ENCODE results near the gene TSPAN18.

TSPAN18 gene, protein sequence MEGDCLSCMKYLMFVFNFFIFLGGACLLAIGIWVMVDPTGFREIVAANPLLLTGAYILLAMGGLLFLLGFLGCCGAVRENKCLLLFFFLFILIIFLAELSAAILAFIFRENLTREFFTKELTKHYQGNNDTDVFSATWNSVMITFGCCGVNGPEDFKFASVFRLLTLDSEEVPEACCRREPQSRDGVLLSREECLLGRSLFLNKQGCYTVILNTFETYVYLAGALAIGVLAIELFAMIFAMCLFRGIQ

DNA sequence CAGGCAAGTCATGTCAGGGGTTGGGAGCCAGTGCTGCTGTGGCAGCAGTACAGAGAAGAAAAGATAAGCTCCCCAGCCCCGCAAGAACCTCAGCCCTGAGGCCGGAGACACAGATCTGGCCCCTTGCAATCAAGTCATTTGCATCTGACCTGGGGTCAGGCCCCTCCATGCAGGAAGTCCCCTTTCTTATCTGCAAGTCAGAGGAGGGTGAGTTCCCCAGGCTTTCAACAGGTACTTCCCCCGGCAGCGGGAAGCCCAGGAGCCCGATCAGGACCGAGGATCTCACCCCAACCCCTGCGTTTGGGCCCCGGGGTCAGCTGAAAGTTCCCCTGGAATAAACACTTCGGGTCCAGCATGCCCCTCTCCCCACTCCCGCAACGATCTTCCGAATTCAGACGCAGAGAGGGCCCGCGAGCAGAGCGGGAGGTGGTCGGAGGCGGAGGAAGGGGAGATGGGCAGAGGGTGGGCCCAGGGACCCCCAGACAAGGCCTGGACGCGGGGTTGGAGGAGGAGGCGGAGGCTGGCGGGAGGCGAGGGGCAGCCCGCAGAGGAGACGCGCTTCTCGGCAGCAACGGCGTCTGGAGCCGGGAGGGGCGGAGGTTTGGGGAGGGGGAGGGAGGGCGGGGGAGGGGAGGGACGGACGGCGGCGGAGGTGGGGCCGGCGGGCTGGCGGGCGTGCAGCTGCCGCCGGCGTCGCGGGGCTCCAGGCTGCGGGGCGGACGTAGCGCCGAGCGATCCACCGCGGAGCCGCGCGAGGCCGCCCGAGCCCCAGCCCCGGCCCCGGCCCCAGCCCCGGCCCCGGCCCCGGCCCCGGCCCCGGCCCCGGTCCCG, at the start of gene TSPAN18:
TSS of gene TSPAN18 (plus strand) at position 680 of the 831 bp plus-strand sequence. CDS start 179,455 bp downstream, outside the sequence.
- no peak for DNase-seq (ENCODE audit: low spot score)

DNA sequence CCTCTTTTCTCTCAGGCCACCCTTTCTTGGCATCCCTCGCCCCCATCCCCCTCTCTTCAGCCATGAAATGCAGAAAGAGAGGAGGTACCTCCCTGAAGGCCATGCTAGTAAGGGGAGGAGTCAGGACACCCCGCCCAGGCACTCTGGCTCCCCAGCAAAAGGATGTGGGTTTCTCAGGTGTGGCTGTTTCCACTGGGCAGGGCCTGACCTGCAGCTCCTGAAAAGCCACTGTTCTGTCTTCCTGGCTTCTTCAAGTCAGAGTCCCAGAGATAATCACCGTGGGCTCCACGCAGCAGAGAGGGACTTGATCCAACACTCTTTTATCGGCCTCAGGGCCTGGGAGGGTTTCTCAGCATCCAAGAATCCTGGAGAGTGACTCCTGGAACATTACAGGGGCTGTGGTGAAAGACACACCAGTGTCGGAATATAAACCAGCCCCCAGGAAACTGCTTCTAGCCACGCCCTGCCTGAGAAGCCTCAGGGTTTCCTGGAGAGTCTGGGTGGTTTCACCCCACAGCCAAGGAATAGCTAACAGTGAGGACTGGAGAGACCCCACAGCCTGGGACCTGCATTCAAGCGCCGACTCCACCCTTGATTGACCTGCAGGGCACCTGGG, 45.7 kb upstream of the TSPAN18 start:
- DNase-seq (ENCODE audit: low spot score) = no peak

DNA sequence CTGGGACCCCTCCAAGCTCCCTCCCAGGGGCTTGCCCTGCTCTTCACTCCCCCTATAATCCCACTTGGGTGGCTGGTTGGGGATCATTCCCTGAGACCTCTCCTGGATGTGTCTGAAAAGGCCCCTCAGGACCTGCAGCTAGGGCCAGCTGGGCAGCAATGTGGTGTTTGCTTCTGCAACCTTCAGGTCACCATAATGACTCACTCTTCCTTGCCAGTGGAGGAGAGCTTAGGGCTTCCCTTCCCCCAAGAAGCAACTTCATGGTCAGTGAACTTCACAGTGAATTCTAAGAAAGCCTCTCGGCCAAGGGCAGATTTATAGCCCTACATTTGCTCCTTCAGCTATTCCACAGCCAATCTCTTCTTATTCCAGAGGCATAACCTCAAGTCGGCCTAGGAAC, 45.1 kb upstream of the TSPAN18 start:
- no peak for DNase-seq (ENCODE audit: low spot score)

DNA sequence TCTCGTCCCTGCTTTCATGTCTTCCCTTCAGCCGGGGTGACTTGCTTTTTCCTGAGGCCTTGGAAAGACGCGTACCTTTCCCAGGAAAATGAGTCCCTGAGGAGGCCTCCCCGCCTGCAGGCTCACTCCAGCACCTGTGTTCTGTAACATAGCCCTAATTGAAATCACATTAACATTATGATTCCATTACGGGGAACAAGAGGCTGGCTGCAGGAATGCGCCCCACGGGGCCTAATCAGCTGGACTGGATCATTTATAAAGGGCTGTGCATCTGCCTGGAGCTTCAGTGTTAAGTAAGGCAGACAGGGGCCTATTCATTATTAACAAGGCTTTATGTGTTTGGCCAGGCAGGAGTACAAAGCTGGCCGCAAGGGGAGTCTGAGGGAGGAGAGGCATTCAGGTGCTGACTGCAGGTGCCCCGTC, 41.9 kb upstream of the TSPAN18 start:
- DNase-seq (ENCODE audit: low spot score) = no peak

DNA sequence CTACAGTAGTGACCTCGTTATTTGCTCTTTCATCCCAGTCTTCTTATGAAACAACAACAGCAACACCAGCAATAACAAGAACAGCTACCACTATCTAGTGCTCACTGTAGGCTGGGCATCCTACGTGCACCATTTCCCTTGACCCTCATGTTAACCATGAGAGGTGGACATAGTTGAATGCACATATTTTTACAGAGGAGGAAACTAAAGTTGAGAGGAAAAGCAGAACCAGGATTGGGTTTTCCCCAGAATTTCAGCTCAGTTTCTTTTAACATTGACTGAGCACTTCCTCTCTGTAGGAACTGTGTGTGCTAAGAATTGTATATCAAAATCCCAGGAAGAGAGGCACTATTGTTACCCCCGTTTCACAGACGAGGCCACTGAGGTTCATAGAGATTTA, 39.4 kb upstream of the TSPAN18 start:
- DNase-seq (ENCODE audit: low spot score) = no peak

DNA sequence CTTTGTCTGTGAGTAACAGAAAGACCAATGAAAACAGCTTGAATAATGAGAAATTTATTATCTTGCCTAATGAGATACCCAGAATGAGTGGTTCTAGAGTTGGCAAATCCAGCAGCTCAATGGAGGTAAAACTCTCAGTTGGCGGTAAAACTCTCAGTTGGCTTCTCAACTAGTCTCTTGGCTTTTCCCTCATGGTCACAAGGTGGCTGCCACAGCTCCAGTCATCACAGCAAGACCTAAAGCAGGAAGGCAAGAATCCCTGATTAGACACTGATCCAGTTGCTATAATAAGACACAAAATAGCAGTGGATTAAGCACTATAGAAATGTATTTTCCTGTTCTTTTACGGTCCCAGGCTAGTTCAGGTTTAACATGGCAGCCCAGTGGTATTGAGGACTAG, 37.5 kb upstream of the TSPAN18 start:
- no peak for DNase-seq (ENCODE audit: low spot score)

DNA sequence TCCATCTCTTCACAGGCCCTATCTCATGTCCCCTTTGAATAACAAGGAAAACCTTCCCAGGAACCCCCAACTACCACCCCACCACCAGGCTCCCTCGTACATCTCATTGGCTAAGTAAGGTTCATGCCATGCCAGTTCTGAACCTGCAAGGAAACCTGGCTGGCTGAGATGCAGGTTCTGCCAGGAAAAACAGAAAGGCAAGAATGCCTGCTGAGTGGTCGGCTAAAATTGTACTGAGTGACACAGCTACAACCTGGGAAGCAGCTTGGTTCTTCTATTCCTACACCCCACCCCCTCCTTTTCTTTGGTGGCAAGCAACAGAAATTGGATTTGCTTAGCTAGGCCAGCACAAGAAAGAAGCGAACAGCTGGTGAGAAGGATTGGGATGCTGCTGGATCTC, 36.1 kb upstream of the TSPAN18 start:
- no peak for DNase-seq (ENCODE audit: low spot score)

DNA sequence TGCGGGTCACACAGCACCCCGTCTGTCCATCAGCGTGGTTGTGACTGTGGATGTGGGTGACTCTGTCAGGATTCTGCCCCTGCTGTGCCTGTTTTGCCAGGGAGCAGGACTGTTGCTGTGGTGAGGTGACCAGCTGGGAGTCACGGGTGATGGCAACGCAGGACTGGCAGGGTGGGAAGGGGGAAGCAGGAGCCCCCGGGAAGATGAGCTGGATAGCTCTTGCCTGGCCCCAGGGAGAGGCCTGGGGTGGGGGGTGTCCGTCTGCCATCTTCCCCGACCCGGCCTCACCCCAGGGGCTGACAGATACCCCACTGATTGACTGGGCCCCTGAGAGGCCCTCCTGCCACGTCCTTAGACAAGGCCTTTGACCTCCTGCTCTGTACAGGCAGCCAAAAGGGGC, 34.3 kb upstream of the TSPAN18 start:
- no peak for DNase-seq (ENCODE audit: low spot score)

DNA sequence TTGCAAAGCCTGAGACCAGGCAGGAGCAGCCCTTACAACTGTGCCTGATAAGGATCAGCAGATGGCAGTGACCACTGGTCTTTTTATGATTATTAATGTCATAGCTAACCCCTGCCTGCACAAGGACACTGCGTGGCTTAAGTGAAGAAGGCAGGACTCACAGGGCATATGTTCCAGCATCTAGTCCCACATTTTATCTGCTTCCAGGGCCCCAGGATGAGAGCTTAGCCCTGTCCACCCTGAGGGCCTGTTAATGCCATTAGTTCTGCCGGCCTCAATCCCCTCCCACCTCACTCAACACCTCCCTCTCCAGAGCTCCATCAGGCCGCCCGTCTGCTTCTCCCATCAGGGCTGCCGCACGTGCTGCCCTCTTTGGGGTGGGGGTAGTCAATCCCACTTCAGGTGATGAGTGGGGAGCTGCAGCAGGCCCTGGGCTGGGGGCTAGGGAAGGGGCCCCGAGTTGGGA, 33.1 kb upstream of the TSPAN18 start:
- no peak for DNase-seq (ENCODE audit: low spot score)

DNA sequence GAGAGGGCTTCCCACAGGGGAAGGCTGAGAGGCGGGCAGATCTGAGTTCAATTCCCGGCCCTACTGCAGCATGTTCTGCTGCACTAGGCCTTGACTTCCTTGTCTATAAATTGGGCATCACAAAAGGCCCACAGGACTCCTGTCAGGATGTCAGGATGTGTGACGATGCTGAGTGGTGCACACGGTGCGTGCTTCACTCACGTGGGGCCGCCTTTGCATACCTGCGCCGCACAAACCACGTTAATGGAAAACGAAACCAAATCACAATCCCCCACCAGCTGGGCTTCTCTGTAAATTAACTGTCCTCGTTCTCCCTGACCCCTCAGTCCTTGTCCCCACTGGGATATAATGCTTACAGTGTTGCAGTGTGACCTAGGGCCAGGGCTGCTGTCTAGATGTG, 32.3 kb upstream of the TSPAN18 start:
- DNase-seq (ENCODE audit: low spot score) = no peak

DNA sequence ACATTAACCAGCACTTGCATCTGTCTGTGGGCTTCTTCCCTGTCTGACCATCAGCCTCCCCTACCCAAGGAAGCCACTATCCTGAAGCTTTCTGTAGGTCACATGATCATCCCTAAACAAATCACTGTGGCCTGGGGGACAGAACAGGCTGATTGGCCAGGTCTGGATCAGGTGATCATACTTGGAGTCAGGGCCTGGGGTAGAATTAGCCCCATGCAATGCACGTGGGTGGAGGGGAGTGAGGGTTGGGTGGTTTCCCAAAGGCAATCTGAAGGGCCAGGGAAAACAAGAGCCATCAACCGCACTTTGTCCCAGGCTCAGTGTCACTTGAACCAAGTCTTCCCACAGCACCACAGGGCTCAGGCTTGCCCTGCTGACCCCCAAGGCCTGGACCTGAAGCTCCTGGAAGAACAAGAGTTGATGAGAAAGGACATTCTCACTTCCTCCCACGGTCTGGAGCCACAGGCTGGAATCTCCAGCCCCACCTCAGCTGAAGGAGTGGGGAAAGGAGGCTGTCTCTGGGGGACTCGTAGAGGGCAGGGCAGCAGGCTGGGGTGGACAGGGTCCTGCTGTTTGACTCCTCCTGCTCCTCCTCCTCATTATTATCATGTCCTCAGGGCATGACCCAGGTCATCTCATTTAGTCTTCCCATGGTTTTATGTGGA, 31.5 kb upstream of the TSPAN18 start:
- DNase-seq (ENCODE audit: low spot score) = no peak

DNA sequence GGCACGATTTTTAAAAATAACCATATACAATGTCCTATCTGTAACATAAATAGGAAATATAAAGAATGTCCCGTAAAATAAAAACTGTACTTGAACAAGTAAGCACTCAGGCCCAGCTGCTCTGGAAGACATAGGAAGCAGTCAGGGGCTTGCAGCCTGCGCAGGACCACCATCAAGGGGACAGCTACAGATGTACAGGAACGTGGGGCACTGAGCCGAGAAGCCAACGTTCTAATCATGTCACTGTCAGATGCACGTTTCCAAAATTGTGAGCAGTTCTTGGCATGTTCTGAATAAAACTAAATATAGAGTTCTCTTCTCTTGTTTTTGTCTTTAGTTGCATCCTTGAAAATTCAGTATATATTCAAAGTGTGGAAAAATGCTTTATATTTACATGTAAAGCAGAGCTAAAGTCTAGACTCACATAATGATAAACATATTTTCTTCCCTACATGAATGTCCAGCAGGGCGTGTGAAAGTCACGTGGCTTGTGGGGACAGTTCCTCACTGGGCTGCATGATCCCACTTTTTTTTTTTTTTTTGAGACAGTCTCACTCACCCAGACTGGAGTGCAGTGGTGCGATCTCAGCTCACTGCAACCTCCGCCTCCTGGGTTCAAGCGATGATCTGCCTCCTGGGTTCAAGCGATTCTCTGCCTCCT, 28.4 kb upstream of the TSPAN18 start:
- DNase-seq (ENCODE audit: low spot score) = no peak

DNA sequence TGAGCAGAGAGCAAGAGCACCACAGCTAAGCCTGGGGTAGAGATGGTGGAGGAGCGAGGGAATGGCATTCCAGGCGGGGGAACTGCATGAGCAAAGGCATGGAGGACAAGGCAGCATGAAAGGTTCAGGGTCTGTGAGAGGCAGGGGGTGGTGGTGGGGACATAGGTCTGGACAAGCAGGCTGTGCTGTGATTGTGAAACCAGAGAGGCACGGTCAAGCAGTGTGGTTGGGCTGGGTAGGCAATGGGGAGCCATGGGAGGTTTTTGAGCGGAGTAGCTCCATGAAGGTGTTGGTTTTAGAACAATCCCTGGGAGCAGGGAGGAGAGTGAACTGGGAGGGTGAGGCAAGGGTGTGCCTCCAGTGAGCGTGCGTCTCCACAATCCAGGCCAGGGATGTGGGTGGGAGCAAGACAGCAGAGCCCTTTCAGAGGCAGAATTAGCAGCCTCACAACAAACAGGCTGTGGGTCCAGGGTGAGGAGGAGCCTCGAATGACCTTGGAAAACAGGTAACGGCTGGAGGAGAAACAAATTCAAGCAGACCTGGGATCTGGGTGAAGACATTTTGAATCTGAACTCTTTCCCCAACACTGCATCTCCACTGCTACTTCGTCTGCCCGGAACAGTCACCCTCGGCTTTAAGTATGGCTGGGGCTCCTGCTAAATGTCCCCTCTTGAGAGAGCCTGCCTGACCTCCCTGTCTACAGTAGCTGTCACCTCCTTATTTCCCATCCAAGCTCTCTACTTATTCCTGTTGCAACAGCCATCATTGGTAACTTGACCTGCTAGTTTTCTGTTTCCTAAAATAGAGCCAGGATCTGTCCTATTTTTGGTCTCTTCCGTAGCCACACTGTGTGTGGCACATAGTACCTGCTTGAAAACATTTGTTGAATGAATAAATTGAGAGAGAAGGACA, 27.0 kb upstream of the TSPAN18 start:
- no peak for DNase-seq (ENCODE audit: low spot score)

DNA sequence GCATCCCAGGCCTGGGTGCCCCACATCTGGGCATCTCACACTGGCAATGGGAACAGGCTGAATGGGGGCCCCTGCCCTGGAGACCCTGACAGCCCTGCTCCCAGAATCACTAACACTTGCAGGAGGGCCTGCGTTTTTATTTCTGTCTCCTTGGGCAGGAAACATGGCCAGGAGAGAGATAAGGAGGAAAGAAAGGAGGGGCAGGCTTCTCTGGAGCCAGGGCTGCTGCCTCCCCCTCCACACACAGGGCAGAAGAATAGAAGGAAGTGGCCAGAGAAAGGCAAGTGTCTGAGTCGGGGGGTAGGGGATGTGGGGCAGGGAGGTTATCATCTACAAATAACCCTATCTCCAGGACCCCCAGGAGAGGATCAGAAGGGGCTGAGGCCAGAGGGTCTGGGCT, 25.5 kb upstream of the TSPAN18 start:
- no peak for DNase-seq (ENCODE audit: low spot score)

DNA sequence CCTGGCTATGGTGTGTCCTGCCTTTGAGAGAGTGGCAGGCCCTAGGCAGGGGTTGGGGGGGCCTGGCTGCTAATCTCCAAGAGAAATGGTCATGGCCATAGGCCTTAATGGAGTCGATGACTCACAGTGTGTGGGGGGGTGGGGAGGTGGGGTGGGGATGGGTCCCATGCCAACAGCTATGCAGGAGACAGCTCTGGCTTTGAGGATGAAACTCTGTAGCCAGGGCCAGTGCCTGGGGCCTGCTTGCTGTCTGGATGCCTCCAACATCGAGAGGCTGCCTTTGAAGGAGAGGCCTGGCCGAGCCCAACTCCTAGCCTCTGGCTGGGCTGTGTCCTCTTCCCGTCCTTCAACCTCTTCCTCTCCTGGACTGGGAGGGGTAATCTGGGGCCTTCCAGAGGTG, 23.9 kb upstream of the TSPAN18 start:
- no peak for DNase-seq (ENCODE audit: low spot score)

DNA sequence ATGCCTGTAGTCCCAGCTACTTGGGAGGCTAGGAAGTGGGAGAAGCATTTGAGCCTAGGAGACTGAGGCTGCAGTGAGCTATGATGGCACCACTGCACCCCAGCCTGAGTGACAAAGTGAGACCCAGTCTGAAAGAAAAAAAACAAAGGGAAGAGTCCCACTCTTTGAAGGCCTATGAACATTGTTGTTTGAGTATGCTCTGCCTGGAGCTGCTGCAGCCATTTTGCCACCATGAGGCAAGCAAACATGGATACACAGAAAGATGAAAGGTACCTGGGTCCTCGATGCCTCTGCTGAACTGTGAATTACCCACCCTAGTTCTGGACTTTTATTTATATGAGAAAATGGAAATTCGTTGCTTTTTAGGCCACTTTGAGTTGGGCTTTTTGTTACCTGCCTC, 19.7 kb upstream of the TSPAN18 start:
- no peak for DNase-seq (ENCODE audit: low spot score)

DNA sequence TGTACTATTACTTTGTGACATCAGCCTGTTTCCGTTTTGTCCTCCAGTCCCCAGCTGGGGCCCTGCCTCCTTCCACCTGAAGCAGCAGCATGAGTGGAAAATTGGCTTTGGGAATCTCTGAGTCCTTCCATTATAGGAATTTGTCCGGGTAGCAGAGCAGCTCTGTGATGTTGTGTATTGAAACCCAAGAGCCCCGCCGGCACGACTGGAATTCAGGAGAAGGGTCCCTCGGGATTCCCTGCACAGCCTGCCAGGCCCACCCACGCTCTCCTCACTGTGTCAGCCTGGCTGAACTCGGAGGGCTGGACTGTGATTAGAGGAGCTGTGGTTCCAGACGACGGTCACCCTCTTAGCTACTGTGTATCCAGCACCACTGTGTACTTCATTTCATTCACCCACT, 18.8 kb upstream of the TSPAN18 start:
- no peak for DNase-seq (ENCODE audit: low spot score)

DNA sequence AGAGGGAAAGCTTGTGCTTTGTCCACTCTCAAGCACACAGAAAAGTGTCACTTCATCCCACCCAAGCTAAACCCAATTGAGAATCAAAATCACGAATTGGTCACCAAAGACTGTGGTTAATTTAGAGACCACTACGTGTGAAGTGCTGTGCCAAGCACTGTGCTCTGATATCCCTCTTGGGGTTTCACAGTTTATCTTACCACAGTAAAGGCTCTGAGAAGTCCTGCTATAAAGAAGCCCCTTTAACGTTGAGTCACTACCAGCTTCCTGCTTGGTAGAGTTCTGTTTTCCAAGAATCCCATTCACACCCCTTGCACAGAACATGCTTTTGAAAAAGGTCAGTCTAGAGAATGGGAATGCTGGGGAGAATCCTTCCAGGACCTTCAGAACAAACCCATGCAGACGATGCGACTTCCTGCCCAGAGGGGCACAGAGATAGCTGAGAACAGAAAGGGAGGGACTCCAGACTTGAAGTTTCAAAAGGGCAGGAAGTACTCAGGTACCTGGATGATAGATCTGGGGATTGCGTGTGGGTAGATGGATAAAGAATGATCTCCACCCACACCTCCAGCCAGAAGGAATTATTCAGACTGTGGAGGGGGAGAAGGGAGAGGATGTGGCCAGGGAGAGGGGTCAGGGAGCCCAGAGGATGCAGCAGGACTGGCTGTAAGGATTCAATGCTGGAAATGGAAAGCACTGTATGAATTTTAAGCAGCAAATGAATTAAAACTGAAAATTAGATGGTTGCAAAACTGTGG, 18.1 kb upstream of the TSPAN18 start:
- DNase-seq (ENCODE audit: low spot score) = no peak

DNA sequence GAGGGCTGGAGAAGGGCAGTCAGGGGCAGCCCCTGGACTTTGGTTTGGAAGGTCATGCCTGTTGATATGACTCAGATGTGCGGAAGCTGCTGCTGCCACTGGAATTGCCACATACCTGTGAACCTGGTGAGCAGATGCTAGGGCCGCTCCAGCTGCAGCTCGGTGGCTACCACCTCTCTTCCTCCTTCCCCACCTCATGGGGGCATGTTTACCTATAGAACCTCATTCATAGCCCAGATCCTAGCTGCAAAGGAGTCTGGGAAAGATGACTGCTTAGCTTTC, 17.5 kb upstream of the TSPAN18 start:
- DNase-seq (ENCODE audit: low spot score) = no peak

DNA sequence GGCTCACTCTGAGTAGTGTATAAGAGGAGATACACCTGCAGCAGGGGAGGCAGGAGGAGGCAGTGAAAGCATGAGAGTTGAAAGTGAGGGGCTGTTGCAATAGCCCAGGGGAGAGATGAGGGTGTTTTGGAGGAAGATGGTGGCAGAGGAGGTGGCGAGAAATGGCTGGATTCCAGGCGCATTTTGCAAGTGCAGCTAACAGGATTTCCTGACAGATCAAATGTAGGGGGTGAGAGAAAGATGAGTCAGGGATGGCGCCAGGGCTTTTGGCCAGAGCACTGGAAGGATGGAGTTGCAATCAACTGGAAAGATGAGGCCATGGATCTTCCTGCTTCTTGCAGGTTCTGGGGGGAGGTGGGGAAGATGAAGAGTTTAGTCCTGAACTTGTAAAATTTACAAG, 16.8 kb upstream of the TSPAN18 start:
- no peak for DNase-seq (ENCODE audit: low spot score)

Measured in RKO (cell line).